ENCODE results near the gene NFIC.

DNA sequence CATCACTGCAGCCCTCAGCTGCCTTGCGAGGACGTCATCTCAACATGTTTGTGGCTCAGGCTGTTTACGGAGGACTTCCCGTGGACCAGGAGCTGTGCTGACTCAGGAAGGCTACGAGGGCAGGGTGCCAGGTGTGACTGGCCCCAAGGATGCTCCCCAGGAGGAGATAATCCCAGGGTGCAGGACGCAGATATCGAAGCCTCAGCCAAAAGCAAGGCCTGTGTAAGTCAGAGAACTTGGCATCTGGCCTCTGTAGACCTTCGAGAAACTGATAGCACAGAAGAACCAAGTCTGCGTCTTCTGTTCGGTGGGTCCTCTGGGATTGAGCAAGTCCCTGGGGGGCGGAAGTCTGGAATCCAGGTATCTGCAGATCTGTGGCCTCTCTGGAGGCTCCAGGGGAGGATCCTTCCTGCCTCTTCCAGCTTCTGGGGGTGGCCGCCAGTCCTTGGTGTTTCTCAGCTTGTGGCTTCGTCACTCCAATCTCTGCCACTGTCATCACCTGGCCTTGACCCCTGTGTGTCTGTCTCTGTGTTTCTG lies 136.7 kb downstream of the NFIC start:
- TF ChIP-seq EZH2 (IDR thresholded peaks at IDR 0.05; ENCODE audit: borderline replicate concordance) (no peak), EZH2phosphoT487 (IDR thresholded peaks at IDR 0.05; ENCODE audit: low read depth, severe bottlenecking, unreplicated experiment) (no peak)
- TF ChIP-seq, protein P1, sequence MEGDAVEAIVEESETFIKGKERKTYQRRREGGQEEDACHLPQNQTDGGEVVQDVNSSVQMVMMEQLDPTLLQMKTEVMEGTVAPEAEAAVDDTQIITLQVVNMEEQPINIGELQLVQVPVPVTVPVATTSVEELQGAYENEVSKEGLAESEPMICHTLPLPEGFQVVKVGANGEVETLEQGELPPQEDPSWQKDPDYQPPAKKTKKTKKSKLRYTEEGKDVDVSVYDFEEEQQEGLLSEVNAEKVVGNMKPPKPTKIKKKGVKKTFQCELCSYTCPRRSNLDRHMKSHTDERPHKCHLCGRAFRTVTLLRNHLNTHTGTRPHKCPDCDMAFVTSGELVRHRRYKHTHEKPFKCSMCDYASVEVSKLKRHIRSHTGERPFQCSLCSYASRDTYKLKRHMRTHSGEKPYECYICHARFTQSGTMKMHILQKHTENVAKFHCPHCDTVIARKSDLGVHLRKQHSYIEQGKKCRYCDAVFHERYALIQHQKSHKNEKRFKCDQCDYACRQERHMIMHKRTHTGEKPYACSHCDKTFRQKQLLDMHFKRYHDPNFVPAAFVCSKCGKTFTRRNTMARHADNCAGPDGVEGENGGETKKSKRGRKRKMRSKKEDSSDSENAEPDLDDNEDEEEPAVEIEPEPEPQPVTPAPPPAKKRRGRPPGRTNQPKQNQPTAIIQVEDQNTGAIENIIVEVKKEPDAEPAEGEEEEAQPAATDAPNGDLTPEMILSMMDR (IDR thresholded peaks at IDR 0.05; ENCODE audit: poor library complexity) = no peak
